T-cell (primary cell): ENCODE data around the gene PDE4DIP. TPM values are rescaled to one million over a fixed set of nuclear protein-coding genes. Genes with fewer than 3 reads are reported as not detected.

ENCODE experiments used
- total RNA-seq, 35 experiments: library from RNA in 6 of 35; stranded (reverse) in 6 of 35; fragments of 120-200 nt in 1 of 35; gene quantifications; one replicate each; pipeline versions ENCODE4 v1.2.1 to v1.2.4 and lab custom pipeline; 2013 to 2026

Gene PDE4DIP
- total RNA-seq, 5 donors from 2014 or later (not counting 1 experiment from before 2014, with no cell fraction given): 37.0 to 98.1 (median 71.7) TPM

Other genes starting within 250 kb of the PDE4DIP start
- gene NBPF14, start 248.4 kb upstream of the PDE4DIP start, total RNA-seq: 10 to 100 TPM; 16.6 to 33.7 (median 27.7) TPM
- gene NUDT4B, start 95.7 kb upstream of the PDE4DIP start, total RNA-seq: 1 to 10 TPM in 1 of 5 donors, under 1 TPM in 1, not detected in 3; 0.55 to 1.9 TPM